Upper lobe of right lung (tissue), 1 donor: ENCODE data around the gene ATP1A3. TPM values are rescaled to one million over a fixed set of nuclear protein-coding genes. Genes with fewer than 3 reads are reported as not detected.

Experiments
- ATAC-seq: fragments of 200-7000 bp; cut with Tn5 transposase; one replicate; pipeline ENCODE4 v1.9.1; 2020; ENCODE audit warnings: mild to moderate bottlenecking, moderate library complexity
- DNase-seq: peaks from one replicate; pipeline ENCODE4 v3.0.0-alpha.2; 2020
- H3K27ac ChIP-seq: fragments of 200-600 bp; one replicate; pipeline ENCODE4 v1.8.0; 2022
- H3K27me3 ChIP-seq: fragments of 200-600 bp; one replicate; pipeline ENCODE4 v1.8.0; 2022; ENCODE audit warnings: mild to moderate bottlenecking
- H3K36me3 ChIP-seq: fragments of 200-600 bp; one replicate; pipeline ENCODE4 v1.8.0; 2022
- H3K4me1 ChIP-seq: fragments of 200-600 bp; one replicate; pipeline ENCODE4 v1.8.0; 2022
- H3K4me3 ChIP-seq: fragments of 200-600 bp; one replicate; pipeline ENCODE4 v1.8.0; 2022; ENCODE audit warnings: mild to moderate bottlenecking
- H3K9me3 ChIP-seq: fragments of 200-600 bp; one replicate; pipeline ENCODE4 v1.8.0; 2022
- CTCF ChIP-seq: fragments of 200-600 bp; IDR thresholded peaks from one replicate; pipeline ENCODE4 v1.8.0; 2022; ENCODE audit warnings: antibody characterized with exemption
- intact Hi-C: fragments of 100-400 bp; cut with DNase I; formaldehyde crosslinking; loops from one replicate; pipeline ENCODE4 v1.11.0; 2022
- total RNA-seq: library from RNA; stranded (reverse); fragmentation: NEBNext Ultra II Directional; extraction: Animal tissue kit (Norgen Biotek cat#: 25700); gene quantifications from one replicate; pipeline ENCODE4 v1.2.1, GENCODE V29; 2021
- donor health status: DM: no; HTN: yes; CAD: no; lungs with severe emphysema.

ATP1A3 gene
- total RNA-seq, 1 donor from 2014 or later = not detected

GRCh38 chr19:41936416-41936850, 57.6 kb downstream of the ATP1A3 start:
- no peaks in the 10 kb centered on the region for H3K9me3 ChIP-seq
- H3K4me3 ChIP-seq = no peak overlapping the region
- intact Hi-C loops = loop anchor here (10.0 kb wide), 1 partner anchor 72 kb away; the partner anchor contains the start of gene RPS19
- H3K36me3 ChIP-seq = no peaks in the 10 kb centered on the region
- H3K27ac ChIP-seq = no peak overlapping the region
- no peak for TF ChIP-seq CTCF
- H3K27me3 ChIP-seq = peaks cover 29% of the 10 kb centered on the region
- peaks cover 3% of the 10 kb centered on the region for H3K4me1 ChIP-seq
- ATAC-seq (no peak), DNase-seq (no peak)

- ATAC-seq (no peak), DNase-seq (no peak)
- H3K4me1 ChIP-seq = peaks cover 3% of the 10 kb centered on the region
- no peaks in the 10 kb centered on the region for H3K9me3 ChIP-seq
- no peak overlapping the region for H3K4me3 ChIP-seq
- H3K36me3 ChIP-seq = no peaks in the 10 kb centered on the region
- intact Hi-C loops = loop anchor here (10.0 kb wide), 1 partner anchor 71 kb away; the partner anchor contains the start of gene RPS19
- H3K27ac ChIP-seq = no peak overlapping the region
- no peak for TF ChIP-seq CTCF
- H3K27me3 ChIP-seq = peaks cover 34% of the 10 kb centered on the region
Measured at GRCh38 chr19:41935760-41936415, 58.1 kb downstream of the ATP1A3 start.

- H3K4me3 ChIP-seq = no peak overlapping the region
- ATAC-seq = peak; percentile 80
- no peaks in the 10 kb centered on the region for H3K36me3 ChIP-seq
- H3K27me3 ChIP-seq = peaks cover 44% of the 10 kb centered on the region
- TF ChIP-seq CTCF = peak; percentile 80
- H3K4me1 ChIP-seq = peaks cover 2% of the 10 kb centered on the region
- intact Hi-C loops = loop anchor here (10.0 kb wide), 1 partner anchor 70 kb away; the partner anchor contains the start of gene RPS19
- DNase-seq = peak; percentile 84
- no peak overlapping the region for H3K27ac ChIP-seq
- H3K9me3 ChIP-seq = no peaks in the 10 kb centered on the region
Measured at GRCh38 chr19:41934849-41935374, 59.1 kb downstream of the ATP1A3 start.

GRCh38 chr19:41933693-41934426, 60.2 kb downstream of the ATP1A3 start:
- TF ChIP-seq CTCF = no peak
- no peaks in the 10 kb centered on the region for H3K4me1 ChIP-seq
- no peak overlapping the region for H3K4me3 ChIP-seq
- ATAC-seq = no peak
- no peaks in the 10 kb centered on the region for H3K36me3 ChIP-seq
- intact Hi-C loops = loop anchor here (10.0 kb wide), 1 partner anchor 69 kb away; the partner anchor contains the start of gene RPS19
- peaks cover 48% of the 10 kb centered on the region for H3K27me3 ChIP-seq
- no peak overlapping the region for H3K27ac ChIP-seq
- H3K9me3 ChIP-seq = no peaks in the 10 kb centered on the region
- no peak for DNase-seq

- intact Hi-C loops = loop anchor here (10.0 kb wide), 1 partner anchor 68 kb away; the partner anchor contains the start of gene RPS19
- H3K4me1 ChIP-seq = peaks cover 8% of the 10 kb centered on the region
- H3K9me3 ChIP-seq = no peaks in the 10 kb centered on the region
- ATAC-seq (no peak), DNase-seq (no peak)
- H3K36me3 ChIP-seq = no peaks in the 10 kb centered on the region
- TF ChIP-seq CTCF = no peak
- no peak overlapping the region for H3K4me3 ChIP-seq
- H3K27ac ChIP-seq = no peak overlapping the region
- peaks cover 56% of the 10 kb centered on the region for H3K27me3 ChIP-seq
Measured at GRCh38 chr19:41932720-41933332, 61.2 kb downstream of the ATP1A3 start.
